ENCODE data around the gene BIN2. TPM values are rescaled to one million over a fixed set of nuclear protein-coding genes. Genes with fewer than 3 reads are reported as not detected.

Gene BIN2
- total and polyA plus RNA-seq, 9 of the 15 experiments (the other 6 are each of a cell fraction or from before 2014, with no cell fraction given), result 0.04 to 0.39 (median 0.25) TPM; not detected in 1

- no peak for TF ChIP-seq POLR2B (IDR thresholded peaks at IDR 0.05; ENCODE audit: low read depth, partially characterized antibody)
- TF ChIP-seq XRCC4 (IDR thresholded peaks at IDR 0.05; ENCODE audit: extremely low read depth, insufficient read depth, insufficient read length), result no peak
- no peak for TF ChIP-seq SREBF1 (IDR thresholded peaks at IDR 0.05; ENCODE audit: borderline replicate concordance, low read depth, low read length)
- TF ChIP-seq THRA (IDR thresholded peaks at IDR 0.05), result no peak
- TF ChIP-seq FIP1L1 (IDR thresholded peaks at IDR 0.05; ENCODE audit: low read depth, low read length, poor library complexity, severe bottlenecking), result no peak
- TF ChIP-seq ZNF408 (CRISPR knock-in tag; IDR thresholded peaks at IDR 0.05; ENCODE audit: low read depth), result no peak
- TF ChIP-seq TOE1 (IDR thresholded peaks at IDR 0.05; ENCODE audit: borderline replicate concordance), result no peak
- no peak for TF ChIP-seq TOE1 (CRISPR knock-in tag; IDR thresholded peaks at IDR 0.05; ENCODE audit: borderline replicate concordance, low read depth)
- TF ChIP-seq SMAD4 (CRISPR knock-in tag; conservative IDR thresholded peaks at IDR 0.05), result no peak
- no peak for TF ChIP-seq BCLAF1 (IDR thresholded peaks at IDR 0.05; ENCODE audit: borderline replicate concordance in 1 of 2, control insufficient read depth in 1 of 2, low read depth in 2 of 2, low read length in 1 of 2)
- no peak for TF ChIP-seq RFX1 (IDR thresholded peaks at IDR 0.05)
- TF ChIP-seq FOXO4 (CRISPR knock-in tag; IDR thresholded peaks at IDR 0.05), result no peak
- TF ChIP-seq E2F1 (CRISPR knock-in tag; IDR thresholded peaks at IDR 0.05), result no peak
- no peak for TF ChIP-seq ASH1L (IDR thresholded peaks at IDR 0.05; ENCODE audit: borderline replicate concordance, low read depth, partially characterized antibody)
- no peak for TF ChIP-seq HMG20A (CRISPR knock-in tag; conservative IDR thresholded peaks at IDR 0.05)
- TF ChIP-seq ESRRA (IDR thresholded peaks at IDR 0.05; ENCODE audit: borderline replicate concordance, low read depth), result no peak
- TF ChIP-seq FOXJ2 (tag; IDR thresholded peaks at IDR 0.05), result no peak
Observed at GRCh38 chr12:51270067-51270950, 53.7 kb downstream of the BIN2 start, which contains the start of gene SMAGP (continued).

All from K562 (cell line).